Uterus (tissue), 2 donors: ENCODE results near the gene TMEM120A.

Experiments used
- CTCF ChIP-seq, 4 experiments: fragments of 200-600 bp in 2 of 4; fragments of 450-650 bp in 2 of 4; sonication (generic) in 2 of 4; IDR thresholded peaks; one replicate each; pipeline ENCODE4 v1.5.1; 2016 to 2019; ENCODE audit warnings: antibody characterized with exemption in 4 of 4, mild to moderate bottlenecking in 2 of 4, moderate library complexity in 1 of 4
- POLR2A ChIP-seq, 2 donors: fragments of 450-650 bp; IDR thresholded peaks; one replicate each; pipeline ENCODE4 v1.6.1; 2016; ENCODE audit warnings: antibody characterized with exemption in 2 of 2, mild to moderate bottlenecking in 1 of 2, moderate library complexity in 1 of 2

- TF ChIP-seq CTCF (IDR thresholded peaks at IDR 0.05): no peak
- no peak for TF ChIP-seq POLR2A (IDR thresholded peaks at IDR 0.05)
Measured at GRCh38 chr7:76037310-76037709, 42.9 kb upstream of the TMEM120A start.
